HAP-1 (cell line): ENCODE data around the gene FAM222A.
A peak's percentile ranks its signal among the peaks of the same experiment; 100 is the strongest.

ENCODE experiments used
- DNase-seq, 2 experiments: peaks; one replicate each; pipeline ENCODE4 v3.0.0-alpha.2; 2016 to 2020; ENCODE audit warnings: low spot score in 2 of 2
- H3K27me3 ChIP-seq: fragments of 250-450 bp; sonication (Bioruptor Pico); 2 replicates; pipeline ENCODE4 v1.5.1; 2020; ENCODE audit warnings: low read depth, mild to moderate bottlenecking, moderate library complexity
- H3K36me3 ChIP-seq: fragments of 250-450 bp; sonication (Bioruptor Pico); replicated peaks from 2 replicates; pipeline ENCODE4 v1.5.1; 2020; ENCODE audit warnings: mild to moderate bottlenecking
- H3K4me1 ChIP-seq: fragments of 250-450 bp; sonication (Bioruptor Pico); 2 replicates; pipeline ENCODE4 v1.5.1; 2020; ENCODE audit warnings: mild to moderate bottlenecking
- H3K4me3 ChIP-seq: fragments of 250-450 bp; sonication (Bioruptor Pico); 2 replicates; pipeline ENCODE4 v1.5.1; 2020; ENCODE audit warnings: mild to moderate bottlenecking, moderate library complexity
- H3K9me3 ChIP-seq: fragments of 250-450 bp; sonication (Bioruptor Pico); 2 replicates; pipeline ENCODE4 v1.5.1; 2020; ENCODE audit warnings: mild to moderate bottlenecking, moderate library complexity
- in situ Hi-C: fragments of 300-500 bp; cut with MboI; formaldehyde crosslinking; loops from 3 replicates; pipeline ENCODE4 v1.14.3; 2020; ENCODE audit warnings: low sequenced_read_pairs, inconsistent platforms, mixed read lengths

The FAM222A gene

DNA sequence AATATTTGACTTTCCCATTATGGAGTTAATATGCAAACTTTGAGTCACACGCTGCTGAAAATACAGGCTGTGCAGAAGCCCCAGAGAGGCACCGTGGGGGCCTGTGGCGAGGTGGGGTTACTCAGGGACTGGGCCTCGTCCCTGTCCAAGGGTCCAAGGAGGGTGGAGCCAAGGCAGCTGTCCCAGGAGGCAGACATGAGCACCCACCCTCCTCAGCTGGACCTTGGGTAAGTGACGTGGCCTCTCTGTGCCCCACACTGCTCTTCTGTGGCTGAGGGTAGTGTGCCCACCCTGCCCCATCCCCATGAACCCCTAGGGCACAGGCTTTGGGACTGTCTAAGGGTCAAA is 39.4 kb downstream of the FAM222A start:
- no peak overlapping the region for H3K4me3 ChIP-seq
- no peaks in the 10 kb centered on the region for H3K27me3 ChIP-seq
- no peak for DNase-seq
- H3K9me3 ChIP-seq: peaks cover 5% of the 10 kb centered on the region
- H3K4me1 ChIP-seq: no peaks in the 10 kb centered on the region
- no peaks in the 10 kb centered on the region for H3K36me3 ChIP-seq
- in situ Hi-C loops: no loop called here

GRCh38 chr12:109753959-109754358 is 40.3 kb downstream of the FAM222A start:
- Histone ChIP-seq H3K4me1 (no peaks in the 10 kb centered on the region), H3K27me3 (no peaks in the 10 kb centered on the region), H3K36me3 (no peaks in the 10 kb centered on the region), H3K9me3 (peaks cover 5% of the 10 kb centered on the region), H3K4me3 (no peak overlapping the region)
- no peak for DNase-seq
- in situ Hi-C loops: no loop called here

DNA sequence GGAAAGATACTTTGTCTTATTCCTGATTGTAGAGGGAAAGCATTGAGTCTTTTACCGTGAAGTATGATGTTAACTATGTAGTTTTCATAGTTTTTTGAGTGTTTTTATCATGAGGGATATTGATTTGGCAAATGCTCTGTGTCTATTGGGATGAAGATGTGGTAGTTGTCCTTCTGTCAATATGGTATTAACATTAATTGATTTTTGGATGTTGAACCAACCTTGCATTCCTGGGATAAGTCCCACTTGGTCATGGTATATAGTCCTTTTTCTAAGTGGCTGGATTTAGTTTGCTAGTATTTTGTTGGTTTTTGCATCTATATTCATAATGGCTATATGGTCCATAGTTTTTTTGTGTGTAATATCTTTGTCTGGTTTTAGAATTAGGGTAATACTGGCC is 42.8 kb downstream of the FAM222A start:
- Histone ChIP-seq H3K9me3 (peaks cover 5% of the 10 kb centered on the region), H3K36me3 (no peaks in the 10 kb centered on the region), H3K4me3 (no peak overlapping the region), H3K4me1 (no peaks in the 10 kb centered on the region), H3K27me3 (no peaks in the 10 kb centered on the region)
- in situ Hi-C loops: no loop called here
- DNase-seq: no peak

DNA sequence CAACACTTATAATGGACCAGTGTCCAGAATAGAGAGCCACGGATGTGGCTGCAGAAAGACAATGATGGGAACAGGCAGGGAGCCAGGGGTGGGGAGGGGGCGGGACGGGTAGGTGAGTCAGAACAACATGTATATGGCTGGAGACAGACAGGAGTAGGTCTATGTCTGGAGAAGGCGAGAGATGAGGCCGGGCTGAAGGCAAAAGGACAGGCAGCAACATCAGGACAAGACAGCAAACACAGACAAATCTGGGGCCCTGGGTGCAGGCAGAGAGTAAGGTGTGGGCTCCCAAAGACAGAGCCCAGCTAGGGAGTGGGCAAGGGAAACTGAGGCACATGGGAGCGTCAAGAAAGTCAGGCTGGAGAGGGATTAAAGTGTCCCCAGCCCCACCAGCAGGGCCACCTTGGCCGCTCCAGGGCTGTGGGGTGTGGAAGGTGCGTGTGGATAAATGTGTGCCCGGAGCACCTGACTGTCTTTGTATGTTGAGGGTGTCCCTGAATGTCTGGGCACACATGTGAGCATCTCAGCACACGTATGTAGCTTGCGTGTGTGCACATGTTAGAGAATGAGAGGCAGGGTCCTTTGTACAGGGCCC is 44.1 kb downstream of the FAM222A start:
- Histone ChIP-seq H3K36me3 (no peaks in the 10 kb centered on the region), H3K4me1 (no peaks in the 10 kb centered on the region), H3K9me3 (peaks cover 5% of the 10 kb centered on the region), H3K4me3 (no peak overlapping the region), H3K27me3 (no peaks in the 10 kb centered on the region)
- in situ Hi-C loops: no loop called here
- DNase-seq: peak in 1 of 2 experiments; percentile 2

- Histone ChIP-seq H3K9me3 (peaks cover 5% of the 10 kb centered on the region), H3K36me3 (no peaks in the 10 kb centered on the region), H3K27me3 (no peaks in the 10 kb centered on the region), H3K4me1 (no peaks in the 10 kb centered on the region), H3K4me3 (no peak overlapping the region)
- DNase-seq: peak in 1 of 2 experiments; percentile 5
- in situ Hi-C loops: no loop called here
Observed at GRCh38 chr12:109758426-109759420, 45.1 kb downstream of the FAM222A start.

- in situ Hi-C loops: no loop called here
- peak in 1 of 2 experiments; percentile 1 for DNase-seq
- no peak overlapping the region for H3K4me3 ChIP-seq
- H3K4me1 ChIP-seq: no peaks in the 10 kb centered on the region
- H3K36me3 ChIP-seq: no peaks in the 10 kb centered on the region
- no peaks in the 10 kb centered on the region for H3K27me3 ChIP-seq
- H3K9me3 ChIP-seq: peaks cover 5% of the 10 kb centered on the region
Observed at GRCh38 chr12:109759595-109759994, 46.0 kb downstream of the FAM222A start.

DNA sequence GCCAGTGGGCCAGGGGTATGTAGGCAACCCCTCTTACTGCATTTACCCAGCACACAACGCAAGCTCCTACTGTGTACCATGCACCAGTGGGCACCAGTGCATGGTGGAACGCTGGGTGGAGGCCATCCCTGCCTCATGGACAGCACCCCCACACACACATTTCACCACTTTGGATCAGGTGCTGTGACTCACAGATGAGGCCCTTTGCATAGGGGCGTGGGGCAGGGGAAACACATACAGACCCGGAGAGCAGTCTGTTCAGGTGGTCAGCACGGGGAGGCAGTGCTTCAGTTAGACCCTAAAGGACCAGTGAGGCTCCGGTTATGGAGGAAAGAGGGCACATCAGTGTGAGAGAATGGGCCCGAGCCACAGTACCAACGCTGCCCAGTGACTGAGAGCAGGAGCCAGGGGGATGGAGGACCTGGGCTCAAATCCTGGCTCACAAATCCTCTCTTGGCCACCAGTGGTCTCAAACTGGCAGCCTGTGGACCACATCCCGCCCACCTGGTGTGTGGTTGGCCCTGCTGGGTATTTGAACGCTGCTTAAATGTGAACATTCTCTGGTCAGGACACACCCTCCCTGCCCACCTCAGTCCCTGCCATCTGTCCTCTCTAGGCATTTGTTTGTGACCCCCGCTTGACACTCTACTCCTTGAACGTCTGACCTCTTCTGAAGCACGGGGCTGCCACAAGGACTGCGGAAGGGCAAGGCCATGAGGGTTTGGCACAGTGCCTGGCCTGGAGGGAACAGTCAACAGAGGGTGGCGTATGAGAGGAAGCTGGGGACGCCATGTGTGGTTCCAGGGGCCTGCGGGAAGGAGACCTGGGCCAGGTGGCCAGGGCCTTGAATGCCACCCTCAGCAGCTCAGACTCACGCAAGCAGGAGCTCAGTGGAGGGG is 46.7 kb downstream of the FAM222A start:
- Histone ChIP-seq H3K9me3 (peaks cover 5% of the 10 kb centered on the region), H3K4me1 (no peaks in the 10 kb centered on the region), H3K4me3 (no peak overlapping the region), H3K27me3 (no peaks in the 10 kb centered on the region), H3K36me3 (no peaks in the 10 kb centered on the region)
- peak in 1 of 2 experiments; percentile 7 for DNase-seq
- in situ Hi-C loops: no loop called here

GRCh38 chr12:109760930-109761921 is 47.6 kb downstream of the FAM222A start:
- no peaks in the 10 kb centered on the region for H3K9me3 ChIP-seq
- H3K4me3 ChIP-seq: no peak overlapping the region
- H3K4me1 ChIP-seq: no peaks in the 10 kb centered on the region
- peak in 1 of 2 experiments; percentile 6 for DNase-seq
- in situ Hi-C loops: no loop called here
- no peaks in the 10 kb centered on the region for H3K27me3 ChIP-seq
- no peaks in the 10 kb centered on the region for H3K36me3 ChIP-seq

GRCh38 chr12:109762071-109762672 is 48.5 kb downstream of the FAM222A start:
- H3K9me3 ChIP-seq: no peaks in the 10 kb centered on the region
- H3K27me3 ChIP-seq: no peaks in the 10 kb centered on the region
- H3K36me3 ChIP-seq: no peaks in the 10 kb centered on the region
- no peak overlapping the region for H3K4me3 ChIP-seq
- H3K4me1 ChIP-seq: no peaks in the 10 kb centered on the region
- in situ Hi-C loops: no loop called here
- peak in 1 of 2 experiments; percentile 6 for DNase-seq

GRCh38 chr12:109762673-109763191 is 49.1 kb downstream of the FAM222A start:
- DNase-seq: no peak
- no peaks in the 10 kb centered on the region for H3K4me1 ChIP-seq
- no peaks in the 10 kb centered on the region for H3K27me3 ChIP-seq
- H3K36me3 ChIP-seq: no peaks in the 10 kb centered on the region
- H3K4me3 ChIP-seq: no peak overlapping the region
- in situ Hi-C loops: no loop called here
- H3K9me3 ChIP-seq: no peaks in the 10 kb centered on the region

GRCh38 chr12:109763201-109763841 is 49.7 kb downstream of the FAM222A start:
- no peaks in the 10 kb centered on the region for H3K4me1 ChIP-seq
- in situ Hi-C loops: no loop called here
- no peaks in the 10 kb centered on the region for H3K36me3 ChIP-seq
- H3K9me3 ChIP-seq: no peaks in the 10 kb centered on the region
- H3K4me3 ChIP-seq: no peak overlapping the region
- no peak for DNase-seq
- H3K27me3 ChIP-seq: no peaks in the 10 kb centered on the region

DNA sequence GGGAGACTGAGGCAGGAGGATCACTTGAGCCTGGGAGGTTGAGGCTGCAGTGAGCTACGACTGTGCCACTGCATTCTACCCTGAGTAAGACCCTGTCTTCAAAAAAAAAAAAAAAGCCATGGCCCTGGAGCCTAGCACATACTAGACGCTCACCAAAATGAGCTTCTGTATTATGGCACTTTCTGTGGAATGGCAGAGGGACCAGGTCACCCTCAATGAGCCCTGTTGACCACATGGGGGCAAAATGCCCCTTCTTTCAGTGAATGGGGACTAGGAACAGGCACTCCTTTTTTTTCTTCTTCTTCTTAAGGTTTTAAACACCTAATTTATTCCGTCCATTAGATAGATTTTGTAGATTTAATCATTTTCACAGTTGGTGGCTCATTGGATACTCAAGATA is 50.5 kb downstream of the FAM222A start:
- peak in 1 of 2 experiments; percentile 13 for DNase-seq
- H3K4me3 ChIP-seq: no peak overlapping the region
- no peaks in the 10 kb centered on the region for H3K9me3 ChIP-seq
- no peaks in the 10 kb centered on the region for H3K27me3 ChIP-seq
- no peaks in the 10 kb centered on the region for H3K4me1 ChIP-seq
- in situ Hi-C loops: no loop called here
- H3K36me3 ChIP-seq: no peaks in the 10 kb centered on the region
